LNCAP (cell line): Measurements from ENCODE around the gene CCSER1.

Experiments used
- CTCF ChIP-seq: fragments of 450-650 bp; IDR thresholded peaks from 2 replicates; pipeline ENCODE4 v1.5.1; 2017; ENCODE audit warnings: mild to moderate bottlenecking

CCSER1 gene

GRCh38 chr4:90127706-90128345, 632 bp downstream of the CCSER1 start:
- no peak for TF ChIP-seq CTCF

GRCh38 chr4:90128961-90129495, 1.8 kb downstream of the CCSER1 start:
- no peak for TF ChIP-seq CTCF

GRCh38 chr4:90130076-90130475, 2.9 kb downstream of the CCSER1 start:
- no peak for TF ChIP-seq CTCF

- no peak for TF ChIP-seq CTCF
Observed at GRCh38 chr4:90137555-90137954, 10.4 kb downstream of the CCSER1 start.

GRCh38 chr4:90142081-90142480, 14.9 kb downstream of the CCSER1 start:
- no peak for TF ChIP-seq CTCF

GRCh38 chr4:90145319-90145718, 18.1 kb downstream of the CCSER1 start:
- no peak for TF ChIP-seq CTCF

- TF ChIP-seq CTCF, result no peak
Observed at GRCh38 chr4:90146306-90146705, 19.1 kb downstream of the CCSER1 start.
